Testis (tissue), 2 donors: ENCODE data around the gene SLC34A1.

Experiments used
- POLR2A ChIP-seq: fragments of 450-650 bp; IDR thresholded peaks from one replicate; pipeline ENCODE4 v1.6.1; 2017; ENCODE audit warnings: antibody characterized with exemption, mild to moderate bottlenecking, moderate library complexity
- TF ChIP-seq, protein P1 (sequence below), 3 experiments: fragments of 450-650 bp in 2 of 3; fragments of 200-600 bp in 1 of 3; sonication (generic) in 1 of 3; IDR thresholded peaks; one replicate each; pipeline ENCODE4 v1.5.1; 2016 to 2019; ENCODE audit warnings: antibody characterized with exemption in 3 of 3, mild to moderate bottlenecking in 2 of 3, moderate library complexity in 1 of 3

DNA sequence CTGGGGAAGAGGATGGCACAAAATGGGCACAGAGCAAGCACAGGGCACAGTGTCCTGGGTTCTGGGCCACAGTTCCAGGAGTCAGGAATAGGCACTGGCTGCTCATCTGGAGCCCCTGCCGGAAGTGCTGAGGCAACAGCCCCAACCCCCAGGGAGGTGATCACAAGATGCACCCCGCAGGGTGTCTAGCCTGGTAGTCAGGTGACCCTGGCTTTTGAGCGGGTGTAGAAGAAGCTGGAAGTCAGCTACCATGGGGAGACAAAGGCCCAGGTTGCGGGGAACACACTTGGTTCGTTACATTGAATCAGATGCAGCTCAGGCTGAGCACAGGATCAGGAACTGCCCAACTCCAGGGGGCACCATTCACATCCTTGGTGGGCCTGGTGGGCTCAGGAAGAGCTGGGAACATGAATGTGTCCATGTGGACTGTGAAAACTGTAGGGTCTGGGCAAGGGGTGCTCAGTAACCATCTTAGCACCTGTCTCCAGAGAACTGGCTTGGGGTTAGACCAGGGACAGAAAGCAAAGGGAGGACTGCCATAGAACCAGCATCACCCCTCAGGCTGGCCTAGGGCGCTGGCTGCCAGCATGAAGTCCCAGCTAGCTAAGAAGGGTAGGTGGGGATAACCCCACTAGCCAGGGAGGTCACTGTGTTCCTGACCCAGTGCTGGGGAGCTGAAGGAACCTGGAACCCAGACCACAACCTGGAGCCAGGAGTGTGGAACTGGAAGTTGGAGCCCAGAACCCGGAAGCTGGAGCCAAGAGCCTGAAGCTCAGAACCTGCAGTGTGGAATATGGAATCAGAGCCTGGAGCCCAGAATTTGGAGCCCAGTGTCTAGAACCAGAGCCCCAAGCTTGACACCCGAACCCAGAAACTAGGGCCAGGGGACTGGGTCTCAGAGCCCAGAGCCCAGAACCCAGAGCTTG, 6.1 kb upstream of the SLC34A1 start:
- no peak for TF ChIP-seq POLR2A
- TF ChIP-seq, protein P1, sequence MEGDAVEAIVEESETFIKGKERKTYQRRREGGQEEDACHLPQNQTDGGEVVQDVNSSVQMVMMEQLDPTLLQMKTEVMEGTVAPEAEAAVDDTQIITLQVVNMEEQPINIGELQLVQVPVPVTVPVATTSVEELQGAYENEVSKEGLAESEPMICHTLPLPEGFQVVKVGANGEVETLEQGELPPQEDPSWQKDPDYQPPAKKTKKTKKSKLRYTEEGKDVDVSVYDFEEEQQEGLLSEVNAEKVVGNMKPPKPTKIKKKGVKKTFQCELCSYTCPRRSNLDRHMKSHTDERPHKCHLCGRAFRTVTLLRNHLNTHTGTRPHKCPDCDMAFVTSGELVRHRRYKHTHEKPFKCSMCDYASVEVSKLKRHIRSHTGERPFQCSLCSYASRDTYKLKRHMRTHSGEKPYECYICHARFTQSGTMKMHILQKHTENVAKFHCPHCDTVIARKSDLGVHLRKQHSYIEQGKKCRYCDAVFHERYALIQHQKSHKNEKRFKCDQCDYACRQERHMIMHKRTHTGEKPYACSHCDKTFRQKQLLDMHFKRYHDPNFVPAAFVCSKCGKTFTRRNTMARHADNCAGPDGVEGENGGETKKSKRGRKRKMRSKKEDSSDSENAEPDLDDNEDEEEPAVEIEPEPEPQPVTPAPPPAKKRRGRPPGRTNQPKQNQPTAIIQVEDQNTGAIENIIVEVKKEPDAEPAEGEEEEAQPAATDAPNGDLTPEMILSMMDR (IDR thresholded peaks at IDR 0.05), result no peak
